ENCODE results near the gene LRCH1.

- TF ChIP-seq CTCF (IDR thresholded peaks at IDR 0.05) (no peak), POLR2A (IDR thresholded peaks at IDR 0.05) (no peak)
These were observed 30.3 kb upstream of the LRCH1 start for GRCh38 chr13:46522748-46523030.
